Activated naive CD8-positive, alpha-beta T cell treated with anti-CD3 and anti-CD28 coated beads, Interleukin-2, amount 50 U/mL, for 24 hours (primary cell): Measurements from ENCODE around the gene COQ4.
"Not testable (repeated sequence)": the region's sequence is repeated elsewhere in the genome, so short reads cannot be mapped to it uniquely, and the experiment has no call there.

Source experiments
- ATAC-seq: fragments of 150-1000 bp; cut with Tn5 transposase; one replicate; pipeline ENCODE4 v1.10.0; 2021
- DNase-seq: peaks from one replicate; pipeline ENCODE4 v3.0.0; 2021
- H3K27ac Mint-ChIP-seq: one replicate; pipeline ENCODE4 v1.8.0; 2021; ENCODE audit warnings: mild to moderate bottlenecking, mixed read lengths
- H3K27me3 Mint-ChIP-seq: one replicate; pipeline ENCODE4 v1.8.0; 2021; ENCODE audit warnings: mixed read lengths
- H3K36me3 Mint-ChIP-seq: one replicate; pipeline ENCODE4 v1.8.0; 2021; ENCODE audit warnings: low read depth, mixed read lengths
- H3K4me1 Mint-ChIP-seq: one replicate; pipeline ENCODE4 v1.8.0; 2021; ENCODE audit warnings: mixed read lengths
- H3K4me3 Mint-ChIP-seq: one replicate; pipeline ENCODE4 v1.8.0; 2021; ENCODE audit warnings: mild to moderate bottlenecking, moderate library complexity, mixed read lengths
- H3K9me3 Mint-ChIP-seq: one replicate; pipeline ENCODE4 v1.8.0; 2021; ENCODE audit warnings: mixed read lengths

The COQ4 gene

GRCh38 chr9:128322404-128323211 is at the start of gene COQ4, which contains the start of gene TRUB2:
Gene COQ4 (plus strand): TSS chr9:128322839. CDS start chr9:128322859, 20 bp downstream.
Gene TRUB2 (minus strand): TSS chr9:128322447. CDS start chr9:128322408, 39 bp downstream.
- peak; percentile 89 for ATAC-seq
- Mint-ChIP-seq H3K4me3 (peak within 1 kb of the TSS; percentile 99), H3K36me3 (peaks cover 12% of the 10 kb centered on the region), H3K4me1 (peaks cover 32% of the 10 kb centered on the region), H3K9me3 (no peaks in the 10 kb centered on the region), H3K27ac (peak within 1 kb of the TSS; percentile 99), H3K27me3 (peaks cover 4% of the 10 kb centered on the region)
- DNase-seq, result peak; percentile 94

GRCh38 chr9:128274245-128274644 is 48.4 kb upstream of the COQ4 start:
- peaks cover 40% of the 10 kb centered on the region for H3K4me1 Mint-ChIP-seq
- H3K4me3 Mint-ChIP-seq, result peak overlapping the region; percentile 97
- peaks cover 5% of the 10 kb centered on the region for H3K27me3 Mint-ChIP-seq
- no peak overlapping the region for H3K27ac Mint-ChIP-seq
- H3K36me3 Mint-ChIP-seq, result peaks cover 9% of the 10 kb centered on the region
- no peak for DNase-seq
- H3K9me3 Mint-ChIP-seq, result no peaks in the 10 kb centered on the region
- ATAC-seq, result no peak

DNA sequence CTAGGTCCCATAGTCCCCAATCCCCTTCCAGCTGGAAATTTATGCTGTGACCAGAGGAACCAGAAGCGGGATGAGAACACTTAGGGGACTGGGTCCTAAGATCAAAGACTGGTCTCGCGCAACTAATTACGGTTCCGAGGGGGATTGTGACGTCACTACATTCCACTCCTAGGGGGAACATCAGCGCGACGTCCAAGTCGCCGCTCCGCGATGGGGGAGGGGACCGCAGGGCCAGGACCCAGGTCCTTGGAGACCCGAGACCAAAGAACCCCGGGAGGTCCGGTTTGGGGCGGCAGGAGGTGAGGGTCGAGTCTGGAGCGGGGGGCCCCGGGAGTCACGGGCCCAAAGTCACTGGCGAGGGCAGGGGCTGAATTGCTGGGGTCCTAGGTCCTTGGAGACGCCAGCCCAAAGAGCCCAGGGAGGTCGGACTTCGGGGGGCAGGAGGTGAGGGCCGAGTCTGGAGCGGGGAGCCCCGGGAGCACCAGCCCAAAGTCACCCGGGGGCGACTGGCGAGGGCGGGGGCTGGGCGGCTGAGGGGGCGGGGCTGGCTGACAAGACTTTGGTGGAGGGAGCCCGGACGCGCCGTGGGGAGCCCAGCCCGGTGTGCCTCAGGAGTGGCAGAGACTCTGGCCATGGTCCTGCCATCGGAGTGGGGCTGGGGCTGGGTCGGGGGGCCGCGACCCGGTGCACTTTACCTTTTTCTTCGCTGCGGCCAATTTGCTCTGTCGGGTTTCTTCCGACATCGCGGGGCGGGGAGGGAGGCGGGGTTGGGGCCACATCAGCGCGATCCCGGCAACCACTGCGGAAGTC is 47.2 kb upstream of the COQ4 start, which contains the start of gene GOLGA2:
Gene GOLGA2 (minus strand): TSS at position 810 of the 810 bp plus-strand sequence. CDS start 31 bp downstream, at position 779.
- peaks cover 9% of the 10 kb centered on the region for H3K36me3 Mint-ChIP-seq
- ATAC-seq, result peak; percentile 64
- no peaks in the 10 kb centered on the region for H3K9me3 Mint-ChIP-seq

GRCh38 chr9:128276008-128276573 is 46.5 kb upstream of the COQ4 start, which contains the start of gene SWI5:
Gene SWI5 (plus strand): TSS chr9:128276276.
- ATAC-seq, result peak; percentile 98
- H3K27ac Mint-ChIP-seq, result peak within 1 kb of the TSS; percentile 93
- peaks cover 42% of the 10 kb centered on the region for H3K4me1 Mint-ChIP-seq

More for the DNA sequence above, 47.2 kb upstream of the COQ4 start, which contains the start of gene GOLGA2:
- Mint-ChIP-seq H3K27ac (peak within 1 kb of the TSS; percentile 93), H3K4me1 (peaks cover 42% of the 10 kb centered on the region), H3K4me3 (peak within 1 kb of the TSS; percentile 97), H3K27me3 (peaks cover 5% of the 10 kb centered on the region)
- peak; percentile 20 for DNase-seq

GRCh38 chr9:128276574-128277270 is 45.9 kb upstream of the COQ4 start:
- ATAC-seq (no peak), DNase-seq (peak; percentile 18)
- peak overlapping the region; percentile 93 for H3K27ac Mint-ChIP-seq
- peaks cover 5% of the 10 kb centered on the region for H3K27me3 Mint-ChIP-seq
- no peaks in the 10 kb centered on the region for H3K9me3 Mint-ChIP-seq
- H3K4me1 Mint-ChIP-seq, result peaks cover 42% of the 10 kb centered on the region
- peak overlapping the region; percentile 97 for H3K4me3 Mint-ChIP-seq
- peaks cover 9% of the 10 kb centered on the region for H3K36me3 Mint-ChIP-seq

More at GRCh38 chr9:128276008-128276573, 46.5 kb upstream of the COQ4 start, which contains the start of gene SWI5:
- Mint-ChIP-seq H3K36me3 (peaks cover 9% of the 10 kb centered on the region), H3K9me3 (no peaks in the 10 kb centered on the region), H3K4me3 (peak within 1 kb of the TSS; percentile 97), H3K27me3 (peaks cover 5% of the 10 kb centered on the region)
- peak; percentile 100 for DNase-seq

DNA sequence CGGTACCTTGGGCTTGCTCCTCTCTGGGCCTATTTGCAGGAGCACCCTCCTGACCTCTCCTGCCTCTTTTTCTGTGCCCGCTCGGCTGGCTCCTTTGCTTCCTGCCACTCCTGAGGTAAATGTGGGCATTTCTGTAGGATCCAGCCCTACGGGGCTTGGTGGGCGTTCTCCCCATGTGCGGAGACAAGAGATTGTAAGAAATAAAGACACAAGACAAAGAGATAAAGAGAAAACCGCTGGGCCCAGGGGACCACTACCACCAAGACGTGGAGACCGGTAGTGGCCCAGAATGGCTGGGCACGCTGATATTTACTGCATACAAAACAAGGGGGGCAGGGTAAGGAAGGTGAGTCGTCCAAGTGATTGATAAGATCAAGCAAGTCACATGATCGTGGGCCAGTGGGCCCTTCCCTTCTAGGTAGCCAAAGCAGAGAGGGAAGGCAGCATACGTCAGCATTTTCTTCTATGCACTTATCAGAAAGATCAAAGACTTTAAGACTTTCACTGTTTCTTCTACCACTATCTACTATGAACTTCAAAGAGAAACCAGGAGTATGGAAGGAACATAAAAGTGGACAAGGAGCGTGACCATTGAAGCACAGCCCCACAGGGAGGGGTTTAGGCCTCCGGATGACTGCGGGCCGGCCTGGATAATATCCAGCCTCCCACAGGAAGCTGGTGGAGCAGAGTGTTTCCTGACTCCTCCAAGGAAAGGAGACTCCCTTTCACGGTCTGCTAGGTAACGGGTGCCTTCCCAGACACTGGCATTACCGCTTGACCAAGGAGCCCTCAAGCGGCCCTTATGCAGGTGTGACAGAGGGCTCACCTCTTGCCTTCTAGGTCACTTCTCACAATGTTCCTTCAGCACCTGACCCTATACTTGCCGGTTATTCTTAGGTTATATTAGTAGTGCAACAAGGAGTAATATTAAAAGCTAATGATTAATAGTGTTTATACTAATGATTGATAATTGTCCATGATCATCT is 43.3 kb upstream of the COQ4 start:
- peaks cover 34% of the 10 kb centered on the region for H3K4me1 Mint-ChIP-seq
- not testable (repeated sequence) for H3K36me3 Mint-ChIP-seq, DNase-seq, H3K27ac Mint-ChIP-seq, H3K4me3 Mint-ChIP-seq, H3K9me3 Mint-ChIP-seq, H3K27me3 Mint-ChIP-seq, ATAC-seq

DNA sequence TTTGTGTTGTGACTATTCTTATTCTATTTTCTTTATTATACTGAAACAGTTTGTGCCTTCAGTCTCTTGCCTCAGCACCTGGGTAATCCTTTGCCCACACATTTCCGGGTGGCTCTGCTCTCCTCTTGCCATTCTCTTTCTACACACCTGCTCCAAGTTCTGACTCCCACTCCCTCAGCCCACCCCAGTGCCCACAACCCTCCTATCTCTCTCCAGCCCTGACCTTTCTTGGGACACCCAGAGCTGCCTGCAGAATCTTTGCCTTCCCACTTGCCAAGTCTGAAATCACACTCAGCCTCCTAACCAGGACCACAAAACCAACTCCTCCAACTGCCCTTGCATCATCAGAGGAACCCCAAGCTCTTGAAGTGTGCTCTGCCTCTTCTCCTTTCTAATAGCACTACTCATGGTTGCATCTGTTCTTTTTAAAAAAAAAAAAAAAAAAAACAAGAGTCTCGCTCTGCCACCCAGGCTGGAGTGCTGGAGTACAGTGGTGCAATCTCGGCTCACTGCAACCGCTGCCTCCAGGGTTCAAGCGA is 42.5 kb upstream of the COQ4 start:
- H3K27ac Mint-ChIP-seq, result peak overlapping the region; percentile 15
- H3K4me3 Mint-ChIP-seq, result no peak overlapping the region
- H3K9me3 Mint-ChIP-seq, result no peaks in the 10 kb centered on the region

DNA sequence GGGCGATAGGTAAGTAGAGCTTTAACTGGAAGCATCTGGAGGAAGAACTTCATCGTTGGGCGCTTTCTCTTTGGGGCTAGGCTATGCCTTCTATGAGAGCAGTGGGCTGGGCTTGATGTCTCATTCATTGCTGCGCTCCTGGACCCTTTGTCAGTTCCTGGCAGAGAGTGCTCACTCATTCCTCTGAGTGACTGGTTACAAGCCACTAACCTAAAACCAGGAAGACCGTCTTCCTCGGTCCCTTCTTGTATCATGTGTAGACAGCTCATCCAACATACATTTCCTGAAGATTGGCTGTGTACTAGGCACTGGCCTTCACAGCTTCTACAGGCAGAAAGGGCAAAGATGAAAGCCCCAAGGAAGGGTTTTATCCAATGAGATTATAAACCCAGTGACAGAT is 40.1 kb upstream of the COQ4 start:
- no peak overlapping the region for H3K4me3 Mint-ChIP-seq
- H3K9me3 Mint-ChIP-seq, result no peaks in the 10 kb centered on the region
- peaks cover 10% of the 10 kb centered on the region for H3K4me1 Mint-ChIP-seq
- no peaks in the 10 kb centered on the region for H3K27me3 Mint-ChIP-seq
- ATAC-seq (no peak), DNase-seq (no peak)
- no peak overlapping the region for H3K27ac Mint-ChIP-seq
- H3K36me3 Mint-ChIP-seq, result peaks cover 2% of the 10 kb centered on the region

More for the DNA sequence above, 42.5 kb upstream of the COQ4 start:
- Mint-ChIP-seq H3K4me1 (peaks cover 28% of the 10 kb centered on the region), H3K27me3 (peaks cover 5% of the 10 kb centered on the region), H3K36me3 (peaks cover 6% of the 10 kb centered on the region)
- DNase-seq (no peak), ATAC-seq (no peak)

DNA sequence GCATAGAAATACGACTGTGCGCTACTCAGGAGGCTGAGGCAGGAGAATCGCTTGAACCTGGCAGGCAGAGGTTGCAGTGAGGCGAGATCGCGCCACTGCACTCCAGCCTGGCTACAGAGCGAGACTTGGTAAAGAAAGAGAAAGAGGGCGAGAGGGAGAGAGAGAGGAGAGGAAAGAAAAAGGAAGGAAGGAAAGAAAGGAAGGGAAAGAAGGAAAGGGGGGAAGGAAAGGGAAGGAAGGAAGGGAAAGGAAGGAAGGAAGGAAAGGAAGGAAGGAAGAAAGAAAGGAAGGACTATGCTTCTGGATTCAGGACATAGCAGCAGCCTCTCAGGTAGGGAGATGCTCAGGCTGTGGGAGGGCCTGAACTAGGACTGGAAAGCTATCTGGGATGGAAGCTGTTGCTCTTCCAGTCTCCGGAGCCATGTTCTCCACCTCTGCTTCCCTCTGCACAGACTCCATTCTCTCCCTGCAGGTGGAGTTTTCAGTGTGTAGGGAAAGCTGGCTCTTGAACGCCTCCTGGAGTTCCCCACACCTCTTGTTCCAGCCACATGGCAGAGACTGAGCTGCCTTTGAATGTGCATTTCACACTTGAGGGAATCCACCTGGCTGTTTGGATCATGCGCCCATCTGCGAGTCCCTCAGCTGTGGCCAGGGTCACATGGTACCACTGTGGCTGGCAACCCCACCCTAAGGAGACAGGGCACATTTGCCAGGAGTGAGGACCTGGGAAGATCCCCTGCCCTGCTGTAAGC is 37.4 kb upstream of the COQ4 start:
- Mint-ChIP-seq H3K27ac (no peak overlapping the region), H3K9me3 (no peaks in the 10 kb centered on the region), H3K4me3 (no peak overlapping the region), H3K27me3 (no peaks in the 10 kb centered on the region), H3K36me3 (peaks cover 2% of the 10 kb centered on the region), H3K4me1 (no peaks in the 10 kb centered on the region)
- DNase-seq (no peak), ATAC-seq (no peak)

GRCh38 chr9:128286440-128286839 is 36.2 kb upstream of the COQ4 start:
- no peaks in the 10 kb centered on the region for H3K27me3 Mint-ChIP-seq
- no peak for DNase-seq
- H3K27ac Mint-ChIP-seq, result no peak overlapping the region
- no peak overlapping the region for H3K4me3 Mint-ChIP-seq
- peaks cover 2% of the 10 kb centered on the region for H3K36me3 Mint-ChIP-seq
- no peaks in the 10 kb centered on the region for H3K4me1 Mint-ChIP-seq
- H3K9me3 Mint-ChIP-seq, result no peaks in the 10 kb centered on the region
- ATAC-seq, result no peak

DNA sequence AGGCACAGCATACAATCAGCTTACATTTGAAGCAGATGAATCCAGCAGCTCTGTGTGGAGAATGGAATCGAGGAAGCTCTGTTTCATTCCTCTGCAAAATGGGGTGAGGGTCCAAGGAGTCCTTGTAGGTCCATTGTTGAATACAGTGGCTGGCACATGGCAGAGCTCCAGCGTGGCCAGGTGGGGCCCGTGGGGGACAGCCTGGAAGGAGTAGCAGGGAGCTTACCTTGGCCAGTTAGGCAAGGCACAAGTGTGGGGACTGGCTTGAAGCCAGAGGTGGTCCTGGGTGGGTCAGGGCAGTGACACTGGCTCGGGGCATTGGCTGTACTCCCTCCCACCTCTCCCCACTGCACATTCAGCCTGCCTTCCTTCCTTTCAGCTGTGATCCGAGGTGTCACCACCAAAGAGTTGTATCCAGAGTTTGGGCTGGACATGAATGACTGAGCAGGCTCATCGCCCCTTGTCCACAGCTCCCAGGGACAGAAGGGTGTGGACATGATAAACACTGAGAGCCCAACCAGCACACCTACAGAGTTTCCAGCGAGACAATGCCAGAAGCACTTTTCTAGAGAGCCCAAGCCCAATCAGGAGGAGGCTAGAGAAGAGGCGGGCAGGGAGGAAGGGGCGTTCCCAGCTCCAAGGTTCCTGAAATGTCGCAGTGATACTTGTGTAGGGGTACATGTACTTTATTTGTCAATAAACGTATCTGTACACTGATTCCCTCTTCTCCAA is 34.2 kb upstream of the COQ4 start:
- Mint-ChIP-seq H3K4me3 (no peak overlapping the region), H3K27me3 (no peaks in the 10 kb centered on the region), H3K4me1 (no peaks in the 10 kb centered on the region), H3K9me3 (no peaks in the 10 kb centered on the region), H3K36me3 (peaks cover 2% of the 10 kb centered on the region), H3K27ac (no peak overlapping the region)
- no peak for ATAC-seq
- DNase-seq, result no peak

DNA sequence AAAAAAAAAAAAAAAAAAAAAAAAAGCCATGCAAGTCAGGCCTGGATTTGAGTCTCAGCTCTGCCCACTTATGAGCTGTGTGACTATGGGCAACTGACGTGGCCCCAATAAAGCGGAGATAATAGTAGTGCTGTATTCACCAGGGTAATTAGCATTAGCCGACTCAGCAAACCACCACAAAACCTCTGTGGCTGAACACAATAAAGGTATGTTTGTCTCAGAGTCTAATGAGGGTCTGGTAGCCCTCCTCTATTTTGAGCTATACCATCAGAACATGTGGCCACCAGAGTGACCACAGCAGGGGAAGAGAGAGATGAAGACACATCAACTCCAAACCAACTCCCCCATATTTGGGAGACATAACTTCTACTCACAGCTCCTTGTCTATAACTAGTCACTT is 30.6 kb upstream of the COQ4 start:
- Mint-ChIP-seq H3K4me1 (peaks cover 3% of the 10 kb centered on the region), H3K27me3 (no peaks in the 10 kb centered on the region)
- no peak for ATAC-seq

More for the DNA sequence above, 30.6 kb upstream of the COQ4 start:
- no peak overlapping the region for H3K27ac Mint-ChIP-seq
- H3K4me3 Mint-ChIP-seq, result no peak overlapping the region
- H3K36me3 Mint-ChIP-seq, result no peaks in the 10 kb centered on the region
- DNase-seq, result no peak
- no peaks in the 10 kb centered on the region for H3K9me3 Mint-ChIP-seq
